Measurements from ENCODE around the gene XG. TPM values are rescaled to one million over a fixed set of nuclear protein-coding genes. Genes with fewer than 3 reads are reported as not detected.

Gene XG
- total and polyA plus RNA-seq, 2 of the 8 experiments (the other 6 are each of a cell fraction or from before 2014, with no cell fraction given): 0.33 to 0.78 TPM

DNA sequence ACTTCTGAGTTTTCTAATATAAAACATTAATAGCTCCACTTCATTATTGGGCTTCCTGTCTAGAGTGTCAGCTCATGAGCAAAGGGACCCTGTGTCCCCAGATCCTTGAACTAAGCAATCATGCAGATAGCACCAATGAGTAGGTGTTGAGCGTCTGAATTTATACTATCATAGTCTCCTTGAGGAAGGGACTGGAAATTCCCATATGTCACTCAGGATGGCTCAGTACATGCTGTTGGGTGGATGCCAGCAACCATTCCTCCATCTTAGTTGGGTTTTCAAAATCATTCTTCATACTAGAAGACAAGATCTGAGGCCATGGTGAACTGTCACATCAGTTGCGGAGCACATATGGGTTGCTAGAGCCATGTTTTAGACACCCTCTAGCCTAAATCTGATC is 33.0 kb upstream of the XG start:
- Histone ChIP-seq H3K79me1 (ENCODE audit: low read depth, low read length) (no peaks in the 10 kb centered on the region), H2BK12ac (ENCODE audit: low read depth, low read length) (no peak overlapping the region), H3K18ac (ENCODE audit: extremely low read depth, low read length) (no peak overlapping the region), H4K8ac (ENCODE audit: extremely low read depth, insufficient read depth, low read length) (no peak overlapping the region), H3K27ac (ENCODE audit: low read depth, low read length) (no peak overlapping the region), H3K79me2 (ENCODE audit: control insufficient read depth in 1 of 2, insufficient read depth in 2 of 2, low read length in 2 of 2) (no peaks in the 10 kb centered on the region), H3K9me3 (ENCODE audit: insufficient read depth in 2 of 2, low read depth in 1 of 2, low read length in 1 of 2) (no peaks in the 10 kb centered on the region), H3K36me3 (ENCODE audit: control insufficient read depth in 2 of 4, insufficient read depth in 4 of 4, low read length in 3 of 4) (peaks cover 3 to 10% (median 6%) of the 10 kb centered on the region in 4 experiments; a peak in 4 of 8 replicates), H4K5ac (ENCODE audit: insufficient read length, low read depth, low read length) (no peak overlapping the region), H2AFZ (ENCODE audit: low read length) (no peak overlapping the region), H3K56ac (replicated peaks; ENCODE audit: insufficient read length, low read depth, low read length) (no peak overlapping the region), H3K4me3 (ENCODE audit: extremely low read depth in 1 of 4, insufficient read depth in 2 of 4, low read depth in 3 of 4, low read length in 4 of 4) (no peak overlapping the region), H3K27me3 (replicated peaks in 1 of 4; ENCODE audit: control insufficient read depth in 3 of 4, extremely low read depth in 1 of 4, insufficient read depth in 3 of 4, low read length in 3 of 4) (no peaks in the 10 kb centered on the region), H3K23me2 (ENCODE audit: low read depth, low read length) (no peaks in the 10 kb centered on the region), H2BK20ac (ENCODE audit: low read length) (no peak overlapping the region), H4K20me1 (replicated peaks in 1 of 2; ENCODE audit: control insufficient read depth in 1 of 2, insufficient read depth in 2 of 2, low read length in 2 of 2) (no peaks in the 10 kb centered on the region), H3K4me2 (ENCODE audit: insufficient read depth in 1 of 2, low read depth in 2 of 2, low read length in 2 of 2) (no peak overlapping the region), H3K9ac (replicated peaks in 1 of 4; ENCODE audit: extremely low read depth in 1 of 4, low read depth in 3 of 4, low read length in 3 of 4) (no peak overlapping the region), H2BK5ac (ENCODE audit: low read depth, low read length) (no peak overlapping the region), H4K91ac (replicated peaks; ENCODE audit: insufficient read length, low read length) (no peak overlapping the region), H3K23ac (ENCODE audit: insufficient read length) (no peak overlapping the region), H3K4ac (replicated peaks; ENCODE audit: insufficient read length, low read depth, low read length) (no peak overlapping the region), H2BK120ac (replicated peaks; ENCODE audit: low read depth, low read length) (no peak overlapping the region), H3K4me1 (replicated peaks in 1 of 4; ENCODE audit: control insufficient read depth in 3 of 4, insufficient read depth in 4 of 4, low read length in 3 of 4) (no peaks in the 10 kb centered on the region), H2BK15ac (ENCODE audit: low read length) (no peak overlapping the region), H3K14ac (ENCODE audit: insufficient read length) (no peak overlapping the region), H2AK5ac (ENCODE audit: low read depth, low read length) (no peak overlapping the region)
- no peak for TF ChIP-seq SP1 (IDR thresholded peaks at IDR 0.05; ENCODE audit: low read depth, low read length)
- no peak for TF ChIP-seq ASH2L (IDR thresholded peaks at IDR 0.05; ENCODE audit: low read length)
- TF ChIP-seq HDAC2 (IDR thresholded peaks at IDR 0.05; ENCODE audit: borderline replicate concordance in 1 of 2, low read depth in 2 of 2, low read length in 2 of 2): no peak
- TF ChIP-seq TBP (IDR thresholded peaks at IDR 0.05; ENCODE audit: low read depth, low read length): no peak
- TF ChIP-seq KDM4A (IDR thresholded peaks at IDR 0.05; ENCODE audit: low read depth, low read length, severe bottlenecking): no peak
- TF ChIP-seq ZNF274 (IDR thresholded peaks at IDR 0.05; ENCODE audit: borderline replicate concordance, extremely low read depth, low read length): no peak
- no peak for TF ChIP-seq RFX5 (IDR thresholded peaks at IDR 0.05; ENCODE audit: borderline replicate concordance, low read depth, low read length)
- TF ChIP-seq, protein P1, sequence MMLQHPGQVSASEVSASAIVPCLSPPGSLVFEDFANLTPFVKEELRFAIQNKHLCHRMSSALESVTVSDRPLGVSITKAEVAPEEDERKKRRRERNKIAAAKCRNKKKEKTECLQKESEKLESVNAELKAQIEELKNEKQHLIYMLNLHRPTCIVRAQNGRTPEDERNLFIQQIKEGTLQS (IDR thresholded peaks at IDR 0.05; ENCODE audit: insufficient read depth, low read depth, low read length): no peak
- TF ChIP-seq SP4 (IDR thresholded peaks at IDR 0.05; ENCODE audit: low read length): no peak
- TF ChIP-seq PHF8 (conservative IDR thresholded peaks at IDR 0.05; ENCODE audit: low read depth, low read length): no peak
- TF ChIP-seq CHD1 (IDR thresholded peaks at IDR 0.05; ENCODE audit: low read depth, low read length): no peak
- no peak for TF ChIP-seq SAP30 (IDR thresholded peaks at IDR 0.05; ENCODE audit: insufficient read depth, insufficient replicate concordance, low read length)
- TF ChIP-seq KDM5A (IDR thresholded peaks at IDR 0.05; ENCODE audit: low read length): no peak
- no peak for TF ChIP-seq CEBPB (IDR thresholded peaks at IDR 0.05; ENCODE audit: low read depth, low read length)
- TF ChIP-seq BACH1 (IDR thresholded peaks at IDR 0.05; ENCODE audit: low read length): no peak
- no peak for FAIRE-seq
- CTCF ChIA-PET (ENCODE audit: partially characterized antibody): no interaction called here
- DNase-seq (ENCODE audit: low read depth in 1 of 2, low spot score in 2 of 2): no peak
- POLR2A ChIA-PET (ENCODE audit: partially characterized antibody): no interaction called here
- WGBS, 2 experiments (ENCODE audit: extremely low coverage in 1 of 2, insufficient coverage in 1 of 2, insufficient read length in 1 of 2, insufficient replicate concordance in 2 of 2, low coverage in 1 of 2, low lambda C conversion rate in 2 of 2, missing lambda C conversion rate in 1 of 2): 97% methylated on average over 2 of the region's 2 CpGs; no CpG with 5 or more reads in 1 of the 2 experiments
